Naive thymus-derived CD4-positive, alpha-beta T cell (primary cell): ENCODE results near the gene DMKN. TPM values are rescaled to one million over a fixed set of nuclear protein-coding genes. Genes with fewer than 3 reads are reported as not detected.

Experiments
- ATAC-seq: fragments of 150-1000 bp; cut with Tn5 transposase; 2 replicates; pipeline ENCODE4 v1.10.0; 2021; ENCODE audit warnings: mild to moderate bottlenecking, moderate library complexity
- CTCF ChIA-PET: fragments of 350-600 bp; sonication (Branson Sonifier 250); formaldehyde crosslinking; loops from one replicate; lab custom pipeline; 2021; ENCODE audit warnings: antibody characterized with exemption; lab: Charles Lee
- POLR2A ChIA-PET: fragments of 350-600 bp; sonication (Branson Sonifier 250); formaldehyde crosslinking; loops from one replicate; lab custom pipeline; 2021; ENCODE audit warnings: antibody characterized with exemption, inconsistent platforms; lab: Charles Lee
- DNase-seq, 9 donors: peaks; one replicate each; pipeline versions ENCODE4 v3.0.0 to v3.0.0-alpha.2; 2020 to 2022; ENCODE audit warnings: mixed read lengths in 1 of 9
- H3K27ac ChIP-seq: one replicate; pipeline ENCODE4 v1.7.0; 2013; ENCODE audit warnings: mild to moderate bottlenecking, low read depth, low read length, moderate library complexity
- H3K27me3 ChIP-seq, 2 donors: one replicate each; pipeline ENCODE4 v1.7.0; 2013; ENCODE audit warnings: low read length in 2 of 2, mild to moderate bottlenecking in 2 of 2, moderate library complexity in 2 of 2; ENCODE audit not compliant: control insufficient read depth in 2 of 2, insufficient read depth in 2 of 2
- H3K36me3 ChIP-seq, 3 experiments: 1 replicate in 2 of 3; 2 replicates in 1 of 3; pipeline ENCODE4 v1.7.0; 2013; ENCODE audit warnings: low read length in 3 of 3, mild to moderate bottlenecking in 3 of 3, moderate library complexity in 1 of 3; ENCODE audit not compliant: insufficient read depth in 3 of 3, control insufficient read depth in 2 of 3
- H3K4me1 ChIP-seq, 2 donors: one replicate each; pipeline ENCODE4 v1.7.0; 2013; ENCODE audit warnings: low read length in 2 of 2, mild to moderate bottlenecking in 2 of 2, moderate library complexity in 1 of 2; ENCODE audit not compliant: control insufficient read depth in 2 of 2, insufficient read depth in 2 of 2
- H3K4me3 ChIP-seq: 2 replicates; pipeline ENCODE4 v1.7.0; 2013; ENCODE audit warnings: mild to moderate bottlenecking, low read length
- H3K9me3 ChIP-seq, 3 experiments: 1 replicate in 2 of 3; 2 replicates in 1 of 3; pipeline ENCODE4 v1.7.0; 2013; ENCODE audit warnings: low read length in 3 of 3; ENCODE audit not compliant: control insufficient read depth in 2 of 3
- H3K27ac Mint-ChIP-seq, 9 donors: one replicate each; pipeline ENCODE4 v1.8.0; 2020 to 2022; ENCODE audit warnings: mixed read lengths in 9 of 9, mild to moderate bottlenecking in 8 of 9, moderate library complexity in 5 of 9, inconsistent platforms in 2 of 9
- H3K27me3 Mint-ChIP-seq, 5 donors: one replicate each; pipeline ENCODE4 v1.8.0; 2021 to 2022; ENCODE audit warnings: mixed read lengths in 5 of 5, mild to moderate bottlenecking in 1 of 5
- H3K36me3 Mint-ChIP-seq, 5 donors: one replicate each; pipeline ENCODE4 v1.8.0; 2020 to 2022; ENCODE audit warnings: mixed read lengths in 5 of 5, mild to moderate bottlenecking in 3 of 5, inconsistent platforms in 1 of 5
- H3K4me1 Mint-ChIP-seq, 7 donors: one replicate each; pipeline ENCODE4 v1.8.0; 2020 to 2022; ENCODE audit warnings: mixed read lengths in 7 of 7, mild to moderate bottlenecking in 3 of 7, inconsistent platforms in 1 of 7
- H3K4me3 Mint-ChIP-seq, 10 donors: one replicate each; pipeline ENCODE4 v1.8.0; 2020 to 2022; ENCODE audit warnings: mild to moderate bottlenecking in 10 of 10, mixed read lengths in 10 of 10, moderate library complexity in 6 of 10, inconsistent platforms in 2 of 10
- H3K9me3 Mint-ChIP-seq, 11 donors: one replicate each; pipeline ENCODE4 v1.8.0; 2020 to 2022; ENCODE audit warnings: mixed read lengths in 11 of 11, mild to moderate bottlenecking in 4 of 11, inconsistent platforms in 1 of 11, moderate library complexity in 1 of 11
- intact Hi-C, 2 donors: fragments of 100-400 bp; cut with micrococcal nuclease; formaldehyde crosslinking; loops; one replicate each; pipeline ENCODE4 v1.15.1; 2023
- polyA plus RNA-seq, 2 donors: library from polyadenylated mRNA; unstranded; fragments of 300-500 nt; fragmentation: Illumina TruSeq; gene quantifications; one replicate each; pipeline ENCODE4 v1.2.3, GENCODE V29; 2021
- total RNA-seq, 6 experiments: library from RNA in 5 of 6; stranded (reverse) in 5 of 6; gene quantifications; 1 replicate in 5 of 6; 2 replicates in 1 of 6; pipeline ENCODE4 v1.2.3 and lab custom pipeline; 2021 to 2026

DMKN gene
- total and polyA plus RNA-seq, 7 experiments from 2014 or later, result 0.54 to 0.76 TPM; not detected in 5

- Histone ChIP-seq H3K27me3 (no peaks in the 10 kb centered on the region), H3K36me3 (no peaks in the 10 kb centered on the region), H3K9me3 (no peaks in the 10 kb centered on the region), H3K27ac (no peak overlapping the region), H3K4me1 (no peaks in the 10 kb centered on the region), H3K4me3 (no peak overlapping the region)
- no peaks in the 10 kb centered on the region for H3K36me3 Mint-ChIP-seq
- no peak overlapping the region for H3K27ac Mint-ChIP-seq
- ChIA-PET CTCF (interaction anchor here (1.0 kb wide), 1 partner anchor 8 kb away, joined by 5 read pairs; no protein-coding TSS in a partner anchor), POLR2A (no interaction called here)
- H3K4me3 Mint-ChIP-seq, result no peak overlapping the region
- H3K4me1 Mint-ChIP-seq, result peaks cover 0 to 6% (median 0%) of the 10 kb centered on the region in 7 donors
- H3K9me3 Mint-ChIP-seq, result no peaks in the 10 kb centered on the region
- H3K27me3 Mint-ChIP-seq, result peaks cover 0 to 34% (median 0%) of the 10 kb centered on the region in 5 donors
- ATAC-seq (no peak), DNase-seq (no peak)
- intact Hi-C loops, result no loop called here
Measured at GRCh38 chr19:35488677-35489076, 24.8 kb downstream of the DMKN start.

DNA sequence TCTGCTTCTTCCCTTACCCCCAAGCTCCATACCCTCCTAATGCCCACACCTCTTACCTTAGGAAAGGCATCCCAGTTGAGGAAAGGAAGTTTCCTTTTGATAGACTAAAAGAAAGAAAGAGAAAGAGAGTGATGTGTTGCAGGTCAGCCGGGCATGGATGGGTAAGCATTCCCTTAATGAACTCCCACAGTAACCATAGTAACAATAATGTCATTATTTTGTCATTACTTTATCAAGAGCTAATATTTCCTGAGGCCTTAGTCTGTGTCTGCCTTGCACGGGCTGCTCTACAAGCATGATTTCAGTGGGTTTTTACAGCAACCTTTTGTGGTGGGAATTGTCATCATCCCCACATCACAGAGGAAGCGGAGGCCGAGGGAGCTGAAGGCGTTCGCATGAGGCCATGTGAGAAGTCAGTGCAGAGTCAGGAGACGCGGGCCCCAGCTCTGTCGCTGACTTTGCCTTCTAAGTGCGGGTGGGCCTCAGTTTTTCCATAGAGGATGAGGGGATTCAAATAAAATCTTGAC is 25.7 kb downstream of the DMKN start:
- no peaks in the 10 kb centered on the region for H3K27me3 ChIP-seq
- H3K36me3 ChIP-seq, result no peaks in the 10 kb centered on the region
- no peaks in the 10 kb centered on the region for H3K9me3 Mint-ChIP-seq
- H3K27ac ChIP-seq, result no peak overlapping the region
- H3K4me1 Mint-ChIP-seq, result peaks cover 0 to 6% (median 0%) of the 10 kb centered on the region in 7 donors
- H3K27me3 Mint-ChIP-seq, result peaks cover 0 to 36% (median 0%) of the 10 kb centered on the region in 5 donors
- POLR2A ChIA-PET, result no interaction called here
- H3K9me3 ChIP-seq, result no peaks in the 10 kb centered on the region
- H3K4me3 ChIP-seq, result no peak overlapping the region
- CTCF ChIA-PET, result interaction anchor here (0.5 to 1.2 kb wide), 5 partner anchors 9 to 285 kb away, joined by 3 to 5 read pairs (median 3); no protein-coding TSS in a partner anchor
- intact Hi-C loops, result no loop called here
- DNase-seq, result no peak
- no peaks in the 10 kb centered on the region for H3K4me1 ChIP-seq
- H3K4me3 Mint-ChIP-seq, result no peak overlapping the region
- H3K36me3 Mint-ChIP-seq, result no peaks in the 10 kb centered on the region
- H3K27ac Mint-ChIP-seq, result peak overlapping the region in 1 of 9 donors; percentile 8
- ATAC-seq, result no peak

GRCh38 chr19:35486268-35486708 is 27.2 kb downstream of the DMKN start:
- no peak overlapping the region for H3K4me3 Mint-ChIP-seq
- no peaks in the 10 kb centered on the region for H3K36me3 ChIP-seq
- ChIA-PET CTCF (no interaction called here), POLR2A (no interaction called here)
- H3K4me1 ChIP-seq, result no peaks in the 10 kb centered on the region
- H3K4me3 ChIP-seq, result no peak overlapping the region
- DNase-seq, result no peak
- intact Hi-C loops, result no loop called here
- H3K27ac ChIP-seq, result no peak overlapping the region
- H3K4me1 Mint-ChIP-seq, result peaks cover 0 to 6% (median 0%) of the 10 kb centered on the region in 7 donors
- no peaks in the 10 kb centered on the region for H3K27me3 ChIP-seq
- no peak for ATAC-seq
- H3K27me3 Mint-ChIP-seq, result peaks cover 0 to 29% (median 0%) of the 10 kb centered on the region in 5 donors
- no peak overlapping the region for H3K27ac Mint-ChIP-seq
- H3K36me3 Mint-ChIP-seq, result no peaks in the 10 kb centered on the region
- H3K9me3 Mint-ChIP-seq, result no peaks in the 10 kb centered on the region
- no peaks in the 10 kb centered on the region for H3K9me3 ChIP-seq

DNA sequence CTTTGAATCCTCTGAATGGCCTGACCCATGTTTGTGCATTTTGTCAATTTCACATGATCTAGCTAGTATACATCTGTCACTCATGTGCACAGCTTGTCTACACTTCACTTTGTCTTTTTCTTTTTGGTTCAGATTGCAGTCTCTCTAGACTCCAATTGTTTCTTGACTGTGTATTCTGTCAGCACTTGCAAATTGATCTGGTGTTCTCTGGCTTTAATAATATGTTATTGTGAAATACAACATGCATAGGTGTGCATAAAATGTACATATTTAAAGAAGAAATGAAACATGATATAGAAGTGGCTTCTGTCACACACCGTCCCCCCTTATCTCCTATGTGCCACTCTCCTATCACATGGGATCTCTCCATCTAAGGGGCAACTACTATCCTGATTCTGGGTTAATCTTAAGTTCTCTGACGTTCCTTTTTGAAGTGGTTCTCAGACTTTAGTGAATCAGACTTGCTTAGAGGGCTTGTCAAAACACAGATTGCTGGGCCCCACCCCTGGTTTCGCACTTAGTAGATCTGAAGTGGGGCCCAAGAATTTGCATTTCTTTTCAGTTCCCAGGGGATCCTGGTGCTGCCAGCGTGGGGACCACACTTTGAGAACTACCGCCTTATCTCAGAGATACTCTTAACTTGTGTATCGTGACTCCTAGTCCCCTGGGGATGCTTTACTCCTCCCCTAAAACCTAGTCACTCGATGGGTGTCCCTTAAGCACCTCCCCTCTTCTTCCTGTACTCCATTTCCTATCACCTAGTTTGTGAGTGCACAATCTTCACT is 29.0 kb downstream of the DMKN start:
- Mint-ChIP-seq H3K4me1 (peaks cover 0 to 6% (median 0%) of the 10 kb centered on the region in 7 donors), H3K27ac (no peak overlapping the region), H3K4me3 (no peak overlapping the region), H3K9me3 (no peaks in the 10 kb centered on the region), H3K36me3 (no peaks in the 10 kb centered on the region), H3K27me3 (peaks cover 0 to 26% (median 0%) of the 10 kb centered on the region in 5 donors)
- no peaks in the 10 kb centered on the region for H3K4me1 ChIP-seq
- POLR2A ChIA-PET, result no interaction called here
- no peak overlapping the region for H3K27ac ChIP-seq
- DNase-seq (no peak), ATAC-seq (no peak)
- CTCF ChIA-PET, result interaction anchor here (0.6 to 0.7 kb wide), 3 partner anchors 113 to 235 kb away, joined by 3 to 5 read pairs (median 3); no protein-coding TSS in a partner anchor
- H3K4me3 ChIP-seq, result no peak overlapping the region
- H3K36me3 ChIP-seq, result no peaks in the 10 kb centered on the region
- intact Hi-C loops, result no loop called here
- H3K9me3 ChIP-seq, result no peaks in the 10 kb centered on the region
- H3K27me3 ChIP-seq, result no peaks in the 10 kb centered on the region

GRCh38 chr19:35483089-35483488 is 30.4 kb downstream of the DMKN start:
- no peaks in the 10 kb centered on the region for H3K9me3 Mint-ChIP-seq
- H3K4me1 Mint-ChIP-seq, result peaks cover 0 to 6% (median 0%) of the 10 kb centered on the region in 7 donors
- no peaks in the 10 kb centered on the region for H3K36me3 Mint-ChIP-seq
- DNase-seq (no peak), ATAC-seq (no peak)
- CTCF ChIA-PET, result interaction anchor here (0.9 kb wide), 1 partner anchor 21 kb away, joined by 4 read pairs; no protein-coding TSS in a partner anchor
- H3K4me3 Mint-ChIP-seq, result no peak overlapping the region
- H3K27ac ChIP-seq, result no peak overlapping the region
- no peaks in the 10 kb centered on the region for H3K4me1 ChIP-seq
- no peaks in the 10 kb centered on the region for H3K9me3 ChIP-seq
- H3K4me3 ChIP-seq, result no peak overlapping the region
- H3K27ac Mint-ChIP-seq, result no peak overlapping the region
- intact Hi-C loops, result no loop called here
- POLR2A ChIA-PET, result no interaction called here
- peaks cover 0 to 26% (median 0%) of the 10 kb centered on the region in 5 donors for H3K27me3 Mint-ChIP-seq
- no peaks in the 10 kb centered on the region for H3K27me3 ChIP-seq
- no peaks in the 10 kb centered on the region for H3K36me3 ChIP-seq

GRCh38 chr19:35478794-35479677 is 34.4 kb downstream of the DMKN start:
- H3K36me3 Mint-ChIP-seq, result no peaks in the 10 kb centered on the region
- Histone ChIP-seq H3K36me3 (no peaks in the 10 kb centered on the region), H3K4me3 (no peak overlapping the region), H3K9me3 (no peaks in the 10 kb centered on the region), H3K4me1 (no peaks in the 10 kb centered on the region), H3K27me3 (no peaks in the 10 kb centered on the region), H3K27ac (no peak overlapping the region)
- no peak overlapping the region for H3K27ac Mint-ChIP-seq
- ATAC-seq (no peak), DNase-seq (no peak)
- no peak overlapping the region for H3K4me3 Mint-ChIP-seq
- CTCF ChIA-PET, result no interaction called here
- peaks cover 0 to 2% (median 0%) of the 10 kb centered on the region in 11 donors for H3K9me3 Mint-ChIP-seq
- intact Hi-C loops, result no loop called here
- H3K4me1 Mint-ChIP-seq, result peaks cover 0 to 2% (median 0%) of the 10 kb centered on the region in 7 donors
- POLR2A ChIA-PET, result no interaction called here
- H3K27me3 Mint-ChIP-seq, result peaks cover 0 to 16% (median 0%) of the 10 kb centered on the region in 5 donors
